OCI-LY1 (cell line): Measurements from ENCODE around the gene CLDN20.

Source experiments
- H2AFZ ChIP-seq: fragments of 200-600 bp; sonication (generic), shearing (Covaris generic); 2 replicates; pipeline ENCODE4 v1.6.0; 2014; ENCODE audit warnings: antibody characterized with exemption, mild to moderate bottlenecking, low read length
- H3F3A ChIP-seq: fragments of 200-600 bp; sonication (generic), shearing (Covaris generic); 2 replicates; pipeline ENCODE4 v1.6.0; 2014; ENCODE audit warnings: mild to moderate bottlenecking, antibody characterized with exemption, low read length, moderate library complexity; ENCODE audit not compliant: insufficient read depth
- H3K27ac ChIP-seq: fragments of 200-600 bp; sonication (generic); 2 replicates; pipeline ENCODE4 v1.5.1; 2014; ENCODE audit warnings: low read length, mixed run types, mild to moderate bottlenecking, low read depth; ENCODE audit not compliant: poor library complexity, severe bottlenecking
- H3K27me3 ChIP-seq: fragments of 200-600 bp; sonication (generic); 2 replicates; pipeline ENCODE4 v1.6.0; 2014; ENCODE audit warnings: antibody characterized with exemption, mild to moderate bottlenecking, low read length, moderate library complexity; ENCODE audit not compliant: insufficient read depth
- H3K36me3 ChIP-seq: fragments of 200-600 bp; sonication (generic); 2 replicates; pipeline ENCODE4 v1.6.1; 2014; ENCODE audit warnings: mild to moderate bottlenecking, antibody characterized with exemption, low read length, moderate library complexity, mixed read lengths; ENCODE audit not compliant: insufficient read depth
- H3K4me1 ChIP-seq: fragments of 200-600 bp; sonication (generic); 2 replicates; pipeline ENCODE4 v1.5.1; 2014; ENCODE audit warnings: mild to moderate bottlenecking, low read length, moderate library complexity; ENCODE audit not compliant: insufficient read depth, severe bottlenecking
- H3K4me2 ChIP-seq: fragments of 200-600 bp; sonication (generic), shearing (Covaris generic); 2 replicates; pipeline ENCODE4 v1.6.1; 2014; ENCODE audit warnings: low read length
- H3K4me3 ChIP-seq: fragments of 200-600 bp; sonication (generic); 2 replicates; pipeline ENCODE4 v1.5.1; 2014; ENCODE audit warnings: low read length, low read depth, mild to moderate bottlenecking, mixed read lengths; ENCODE audit not compliant: poor library complexity, severe bottlenecking
- H3K79me2 ChIP-seq: fragments of 200-600 bp; shearing (Covaris generic); 2 replicates; pipeline ENCODE4 v1.6.1; 2016; ENCODE audit warnings: mixed run types, low read length, mixed read lengths; ENCODE audit not compliant: insufficient read depth
- H3K9ac ChIP-seq: fragments of 200-600 bp; sonication (generic), shearing (Covaris generic); 2 replicates; pipeline ENCODE4 v1.6.1; 2014; ENCODE audit warnings: mild to moderate bottlenecking, low read length, mixed read lengths
- H3K9me2 ChIP-seq: fragments of 200-600 bp; sonication (generic), shearing (Covaris generic); 2 replicates; pipeline ENCODE4 v1.6.1; 2014; ENCODE audit warnings: low read depth, mild to moderate bottlenecking, low read length, mixed read lengths
- H3K9me3 ChIP-seq: fragments of 200-600 bp; shearing (Covaris generic); 2 replicates; pipeline ENCODE4 v1.6.1; 2014; ENCODE audit warnings: low read length, mixed read lengths
- H4K20me1 ChIP-seq: fragments of 200-600 bp; sonication (generic), shearing (Covaris generic); 2 replicates; pipeline ENCODE4 v1.6.0; 2016; ENCODE audit warnings: mild to moderate bottlenecking, low read length; ENCODE audit not compliant: insufficient read depth
- EZH2 ChIP-seq: fragments of 200-600 bp; sonication (generic), shearing (Covaris generic); IDR thresholded peaks from 2 replicates; pipeline ENCODE4 v1.8.0; 2017; ENCODE audit warnings: borderline replicate concordance, mixed run types, mild to moderate bottlenecking, antibody characterized with exemption, low read length, moderate library complexity, mixed read lengths
- TF ChIP-seq, protein P1 (sequence below): fragments of 200-600 bp; sonication (generic), shearing (Covaris generic); IDR thresholded peaks from 2 replicates; pipeline ENCODE4 v1.5.1; 2017; ENCODE audit warnings: mild to moderate bottlenecking, antibody characterized with exemption, low read length, moderate library complexity, mixed read lengths

The CLDN20 gene

DNA sequence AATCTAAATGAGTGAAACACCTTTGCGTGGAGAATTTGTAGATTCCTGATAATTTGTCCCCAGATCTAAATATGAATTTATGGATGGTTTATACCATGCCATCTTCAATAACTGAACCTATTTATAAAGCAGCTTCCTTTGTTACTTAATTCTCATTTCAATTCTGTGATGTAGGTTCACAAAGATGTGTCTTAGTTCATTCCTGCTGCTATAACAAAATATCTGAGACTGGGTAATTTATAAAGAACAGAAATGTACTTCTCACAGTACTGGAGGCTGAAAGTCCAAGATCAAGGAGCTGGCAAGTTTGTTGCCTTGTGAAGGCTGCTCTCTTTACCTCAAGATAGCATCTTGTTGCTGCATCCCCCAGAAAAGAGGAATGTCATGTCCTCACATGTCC lies 52.6 kb downstream of the CLDN20 start:
- Histone ChIP-seq H3K27ac (peak overlapping the region; percentile 94), H3K9ac (no peak overlapping the region), H3K36me3 (peaks cover 15% of the 10 kb centered on the region; the same call in 1 of the 2 replicates), H4K20me1 (no peaks in the 10 kb centered on the region), H3K4me1 (peaks cover 27% of the 10 kb centered on the region), H3K9me3 (no peaks in the 10 kb centered on the region), H3F3A (no peaks in the 10 kb centered on the region), H3K79me2 (peaks cover 11% of the 10 kb centered on the region), H2AFZ (peak overlapping the region; percentile 45; the same call in 1 of the 2 replicates), H3K27me3 (no peaks in the 10 kb centered on the region), H3K4me2 (no peak overlapping the region), H3K4me3 (no peak overlapping the region), H3K9me2 (no peaks in the 10 kb centered on the region)
- TF ChIP-seq, protein P1, sequence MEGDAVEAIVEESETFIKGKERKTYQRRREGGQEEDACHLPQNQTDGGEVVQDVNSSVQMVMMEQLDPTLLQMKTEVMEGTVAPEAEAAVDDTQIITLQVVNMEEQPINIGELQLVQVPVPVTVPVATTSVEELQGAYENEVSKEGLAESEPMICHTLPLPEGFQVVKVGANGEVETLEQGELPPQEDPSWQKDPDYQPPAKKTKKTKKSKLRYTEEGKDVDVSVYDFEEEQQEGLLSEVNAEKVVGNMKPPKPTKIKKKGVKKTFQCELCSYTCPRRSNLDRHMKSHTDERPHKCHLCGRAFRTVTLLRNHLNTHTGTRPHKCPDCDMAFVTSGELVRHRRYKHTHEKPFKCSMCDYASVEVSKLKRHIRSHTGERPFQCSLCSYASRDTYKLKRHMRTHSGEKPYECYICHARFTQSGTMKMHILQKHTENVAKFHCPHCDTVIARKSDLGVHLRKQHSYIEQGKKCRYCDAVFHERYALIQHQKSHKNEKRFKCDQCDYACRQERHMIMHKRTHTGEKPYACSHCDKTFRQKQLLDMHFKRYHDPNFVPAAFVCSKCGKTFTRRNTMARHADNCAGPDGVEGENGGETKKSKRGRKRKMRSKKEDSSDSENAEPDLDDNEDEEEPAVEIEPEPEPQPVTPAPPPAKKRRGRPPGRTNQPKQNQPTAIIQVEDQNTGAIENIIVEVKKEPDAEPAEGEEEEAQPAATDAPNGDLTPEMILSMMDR: no peak
- TF ChIP-seq EZH2: no peak

DNA sequence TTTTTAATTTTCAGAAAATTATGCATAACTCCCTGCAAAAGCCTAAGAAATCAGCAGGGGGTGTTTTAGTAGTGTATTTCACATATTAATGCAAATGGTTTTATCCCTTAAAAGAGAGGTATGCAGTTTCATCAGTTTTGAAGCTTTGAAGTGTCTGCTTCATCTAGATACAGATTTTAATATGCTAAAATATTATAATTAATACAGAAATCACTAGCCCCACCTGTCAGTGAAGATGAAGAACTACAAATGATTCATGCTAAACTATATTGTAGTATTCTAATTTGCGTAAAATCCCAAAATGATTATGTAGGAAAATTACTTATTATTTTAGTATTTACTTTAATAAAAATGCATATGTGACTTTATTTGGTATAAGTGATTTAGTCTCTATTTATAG lies 53.4 kb downstream of the CLDN20 start:
- Histone ChIP-seq H2AFZ (no peak overlapping the region), H3K9me3 (no peaks in the 10 kb centered on the region), H3K4me2 (no peak overlapping the region), H3K36me3 (peaks cover 7% of the 10 kb centered on the region; the same call in 1 of the 2 replicates), H3K4me1 (peaks cover 27% of the 10 kb centered on the region), H3K9ac (no peak overlapping the region), H3K79me2 (peaks cover 11% of the 10 kb centered on the region), H3K27ac (no peak overlapping the region), H3K27me3 (no peaks in the 10 kb centered on the region), H3F3A (no peaks in the 10 kb centered on the region), H4K20me1 (no peaks in the 10 kb centered on the region), H3K9me2 (no peaks in the 10 kb centered on the region), H3K4me3 (no peak overlapping the region)
- no peak for TF ChIP-seq EZH2
- TF ChIP-seq, protein P1: no peak

DNA sequence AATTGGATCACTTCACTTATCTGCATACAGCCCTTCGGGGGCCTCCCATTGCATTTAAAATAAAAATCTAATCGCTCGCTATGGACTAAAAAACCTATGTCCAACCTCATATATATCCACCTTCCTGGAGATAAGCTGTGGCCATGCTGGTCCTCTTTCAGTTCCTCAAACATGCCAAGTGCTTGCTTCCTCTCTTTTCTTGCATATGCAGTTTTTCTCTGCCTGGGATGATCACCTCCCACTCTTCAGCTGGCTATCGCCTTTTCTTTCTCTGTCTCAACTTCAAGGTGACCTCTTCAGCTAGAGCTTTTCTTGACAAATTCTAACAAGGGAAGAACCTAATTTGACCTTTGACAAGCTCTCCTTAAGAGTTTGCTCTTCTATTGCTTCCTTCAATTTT lies 56.1 kb downstream of the CLDN20 start:
- no peak overlapping the region for H2AFZ ChIP-seq
- H3K27me3 ChIP-seq: no peaks in the 10 kb centered on the region
- H3K36me3 ChIP-seq: no peaks in the 10 kb centered on the region
- no peaks in the 10 kb centered on the region for H4K20me1 ChIP-seq
- TF ChIP-seq, protein P1: no peak
- no peak for TF ChIP-seq EZH2
- H3F3A ChIP-seq: no peaks in the 10 kb centered on the region
- H3K4me2 ChIP-seq: 0 out of 2 replicates have a peak overlapping the region, but pooled peaks have one; percentile 10
- H3K9ac ChIP-seq: no peak overlapping the region
- no peak overlapping the region for H3K27ac ChIP-seq
- H3K9me2 ChIP-seq: no peaks in the 10 kb centered on the region
- peaks cover 12% of the 10 kb centered on the region for H3K4me1 ChIP-seq
- no peak overlapping the region for H3K4me3 ChIP-seq
- no peaks in the 10 kb centered on the region for H3K9me3 ChIP-seq
- no peaks in the 10 kb centered on the region for H3K79me2 ChIP-seq
